ENCODE results near the gene XRN2.

GRCh38 chr20:21357844-21358243, 54.7 kb downstream of the XRN2 start:
- TF ChIP-seq POLR2A (IDR thresholded peaks at IDR 0.05; ENCODE audit: low read depth, low read length), result no peak
- TF ChIP-seq PAX5 (IDR thresholded peaks at IDR 0.05; ENCODE audit: insufficient read depth, low read length, severe bottlenecking), result no peak
- no peak for TF ChIP-seq POLR2AphosphoS5 (IDR thresholded peaks at IDR 0.05; ENCODE audit: low read depth, low read length)
